ENCODE measurements around the gene DHX8. TPM values are rescaled to one million over a fixed set of nuclear protein-coding genes. Genes with fewer than 3 reads are reported as not detected.

DHX8 gene
- total and polyA plus RNA-seq, 10 of the 15 experiments (the other 5 are each of a cell fraction or from before 2014, with no cell fraction given) = 27.6 to 50.4 (median 35.7) TPM

DNA sequence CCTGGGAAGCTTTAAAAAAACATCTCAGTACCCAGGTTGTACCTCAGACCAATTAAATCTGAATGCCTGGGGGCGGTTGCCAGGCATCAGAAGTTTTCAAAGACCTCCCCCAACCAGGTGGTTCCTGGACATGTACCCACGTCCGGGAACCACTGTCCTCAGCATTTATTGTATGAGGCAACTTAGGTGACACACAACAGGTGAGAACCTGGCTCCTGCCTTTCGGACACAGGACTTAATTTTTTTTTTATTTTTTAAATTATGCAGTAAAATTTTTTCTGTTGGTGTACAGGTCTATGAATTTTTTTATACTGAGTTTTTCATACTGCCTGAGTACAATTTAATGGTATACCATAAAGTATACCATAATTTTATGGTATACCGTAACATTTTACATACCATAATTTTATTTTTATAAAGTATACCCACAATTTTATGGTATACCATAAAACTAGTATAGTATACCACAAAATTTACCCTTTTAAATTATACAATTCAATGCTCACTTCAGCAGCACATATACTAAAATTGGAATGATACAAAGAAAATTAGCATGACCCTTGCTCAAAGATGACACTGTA lies 38.7 kb upstream of the DHX8 start:
- DNase-seq (ENCODE audit: low read depth, low spot score) (no peak), FAIRE-seq (no peak), ATAC-seq (no peak)
- no peak overlapping the region for H3K4me2 ChIP-seq (ENCODE audit: control insufficient read depth, insufficient read depth)
- no peaks in the 10 kb centered on the region for H3K27me3 ChIP-seq (replicated peaks in 1 of 2; ENCODE audit: control insufficient read depth in 2 of 2, insufficient read depth in 2 of 2, low read length in 1 of 2)
- ChIA-PET POLR2A (no interaction called here), SMC1A (ENCODE audit: uncharacterized antibody, unreplicated experiment) (interaction anchor here (1.7 kb wide), 1 partner anchor 51 kb away, joined by 4 read pairs; no protein-coding TSS in a partner anchor), RAD21 (ENCODE audit: unreplicated experiment) (interaction anchor here (0.6 kb wide), 1 partner anchor 30 kb away, joined by 3 read pairs; no protein-coding TSS in a partner anchor), CTCF (no interaction called here)
- H3K36me3 ChIP-seq (ENCODE audit: control insufficient read depth in 2 of 2, insufficient read depth in 2 of 2, low read length in 1 of 2) = no peaks in the 10 kb centered on the region
- WGBS (ENCODE audit: insufficient coverage, insufficient replicate concordance, low lambda C conversion rate, missing lambda C conversion rate) = 14% methylated on average over 5 of the region's 5 CpGs
- H3K4me1 ChIP-seq (ENCODE audit: control insufficient read depth, insufficient read depth, low read length) = no peaks in the 10 kb centered on the region
- no peaks in the 10 kb centered on the region for H3K79me2 ChIP-seq (ENCODE audit: control insufficient read depth, insufficient read depth, low read length)
- H2AFZ ChIP-seq (ENCODE audit: control insufficient read depth, low read depth, low read length) = no peak overlapping the region
- H3K27ac ChIP-seq (ENCODE audit: control insufficient read depth, insufficient read depth) = no peak overlapping the region
- TF ChIP-seq ZNF217 (IDR thresholded peaks at IDR 0.05) (no peak), NR2C1 (IDR thresholded peaks at IDR 0.05) (no peak), MEF2A (IDR thresholded peaks at IDR 0.05; ENCODE audit: insufficient read depth, low read depth, low read length) (no peak), ZNF274 (IDR thresholded peaks at IDR 0.05; ENCODE audit: insufficient read depth, insufficient read length) (no peak), EP300 (IDR thresholded peaks at IDR 0.05; ENCODE audit: borderline replicate concordance in 1 of 2, control insufficient read depth in 1 of 2, low read depth in 2 of 2, low read length in 2 of 2) (no peak), MTA3 (IDR thresholded peaks at IDR 0.05; ENCODE audit: borderline replicate concordance, low read length) (no peak)
- no peaks in the 10 kb centered on the region for H3K9me3 ChIP-seq (replicated peaks; ENCODE audit: control insufficient read depth, insufficient read depth, low read length)
- BruUV-seq (replicated peaks) = no TSS peak
- no peak overlapping the region for H3K4me3 ChIP-seq
- H3K9ac ChIP-seq (ENCODE audit: control insufficient read depth, insufficient read depth, low read length) = no peak overlapping the region
- intact Hi-C loops (cut with micrococcal nuclease; ENCODE audit: unreplicated experiment) (no loop called here), in situ Hi-C loops (cut with MboI) (no loop called here)
- no peaks in the 10 kb centered on the region for H4K20me1 ChIP-seq (ENCODE audit: control insufficient read depth, insufficient read depth)

DNA sequence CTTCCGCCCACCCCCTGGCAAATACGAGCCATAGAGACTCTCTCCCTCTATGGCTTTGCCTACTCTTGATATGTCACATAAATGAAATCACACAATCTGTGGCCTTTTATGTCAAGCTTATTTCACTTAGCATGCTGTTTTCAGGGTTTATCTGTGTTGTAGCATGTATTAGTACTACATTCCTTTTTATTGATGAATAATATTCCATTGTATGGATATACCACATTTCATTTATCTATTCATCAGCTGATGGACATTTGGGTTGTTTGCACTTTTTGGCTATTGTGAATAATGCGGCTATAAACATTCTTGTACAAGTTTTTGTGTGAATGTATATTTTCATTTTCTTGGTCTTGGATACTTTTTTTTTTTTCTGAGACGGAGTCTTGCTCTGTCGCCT lies 37.0 kb upstream of the DHX8 start:
- RAD21 ChIA-PET (ENCODE audit: unreplicated experiment) = no interaction called here
- Histone ChIP-seq H3K4me3 (no peak overlapping the region), H3K9ac (ENCODE audit: control insufficient read depth, insufficient read depth, low read length) (no peak overlapping the region), H3K36me3 (ENCODE audit: control insufficient read depth in 2 of 2, insufficient read depth in 2 of 2, low read length in 1 of 2) (no peaks in the 10 kb centered on the region), H4K20me1 (ENCODE audit: control insufficient read depth, insufficient read depth) (no peaks in the 10 kb centered on the region), H3K27ac (ENCODE audit: control insufficient read depth, insufficient read depth) (no peak overlapping the region), H3K4me2 (ENCODE audit: control insufficient read depth, insufficient read depth) (no peak overlapping the region), H3K27me3 (replicated peaks in 1 of 2; ENCODE audit: control insufficient read depth in 2 of 2, insufficient read depth in 2 of 2, low read length in 1 of 2) (no peaks in the 10 kb centered on the region), H3K9me3 (replicated peaks; ENCODE audit: control insufficient read depth, insufficient read depth, low read length) (no peaks in the 10 kb centered on the region), H3K4me1 (ENCODE audit: control insufficient read depth, insufficient read depth, low read length) (no peaks in the 10 kb centered on the region), H3K79me2 (ENCODE audit: control insufficient read depth, insufficient read depth, low read length) (no peaks in the 10 kb centered on the region), H2AFZ (ENCODE audit: control insufficient read depth, low read depth, low read length) (no peak overlapping the region)
- in situ Hi-C loops (cut with MboI) (no loop called here), intact Hi-C loops (cut with micrococcal nuclease; ENCODE audit: unreplicated experiment) (no loop called here)
- SMC1A ChIA-PET (ENCODE audit: uncharacterized antibody, unreplicated experiment) = no interaction called here
- WGBS (ENCODE audit: insufficient coverage, insufficient replicate concordance, low lambda C conversion rate, missing lambda C conversion rate) = 44% methylated on average over 5 of the region's 5 CpGs
- FAIRE-seq (no peak), ATAC-seq (no peak), DNase-seq (ENCODE audit: low read depth, low spot score) (no peak)
- POLR2A ChIA-PET = no interaction called here
- CTCF ChIA-PET = interaction anchor here (1.6 kb wide), 1 partner anchor 53 kb away, joined by 4 read pairs; no protein-coding TSS in a partner anchor
- no TSS peak for BruUV-seq (replicated peaks)
- TF ChIP-seq, protein P1, sequence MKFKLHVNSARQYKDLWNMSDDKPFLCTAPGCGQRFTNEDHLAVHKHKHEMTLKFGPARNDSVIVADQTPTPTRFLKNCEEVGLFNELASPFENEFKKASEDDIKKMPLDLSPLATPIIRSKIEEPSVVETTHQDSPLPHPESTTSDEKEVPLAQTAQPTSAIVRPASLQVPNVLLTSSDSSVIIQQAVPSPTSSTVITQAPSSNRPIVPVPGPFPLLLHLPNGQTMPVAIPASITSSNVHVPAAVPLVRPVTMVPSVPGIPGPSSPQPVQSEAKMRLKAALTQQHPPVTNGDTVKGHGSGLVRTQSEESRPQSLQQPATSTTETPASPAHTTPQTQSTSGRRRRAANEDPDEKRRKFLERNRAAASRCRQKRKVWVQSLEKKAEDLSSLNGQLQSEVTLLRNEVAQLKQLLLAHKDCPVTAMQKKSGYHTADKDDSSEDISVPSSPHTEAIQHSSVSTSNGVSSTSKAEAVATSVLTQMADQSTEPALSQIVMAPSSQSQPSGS (IDR thresholded peaks at IDR 0.05; ENCODE audit: low read length) = no peak
- TF ChIP-seq SPI1 (IDR thresholded peaks at IDR 0.05; ENCODE audit: borderline replicate concordance, insufficient read depth, low read depth, low read length) (no peak), MXI1 (IDR thresholded peaks at IDR 0.05; ENCODE audit: low read depth, low read length) (no peak), FOXM1 (IDR thresholded peaks at IDR 0.05; ENCODE audit: low read depth, low read length) (no peak), NR2C2 (IDR thresholded peaks at IDR 0.05; ENCODE audit: borderline replicate concordance, control insufficient read depth, insufficient read length, low read depth) (no peak), ZNF384 (IDR thresholded peaks at IDR 0.05; ENCODE audit: borderline replicate concordance, low read depth, low read length) (no peak), YBX1 (IDR thresholded peaks at IDR 0.05) (no peak)
- TF ChIP-seq, protein P2, sequence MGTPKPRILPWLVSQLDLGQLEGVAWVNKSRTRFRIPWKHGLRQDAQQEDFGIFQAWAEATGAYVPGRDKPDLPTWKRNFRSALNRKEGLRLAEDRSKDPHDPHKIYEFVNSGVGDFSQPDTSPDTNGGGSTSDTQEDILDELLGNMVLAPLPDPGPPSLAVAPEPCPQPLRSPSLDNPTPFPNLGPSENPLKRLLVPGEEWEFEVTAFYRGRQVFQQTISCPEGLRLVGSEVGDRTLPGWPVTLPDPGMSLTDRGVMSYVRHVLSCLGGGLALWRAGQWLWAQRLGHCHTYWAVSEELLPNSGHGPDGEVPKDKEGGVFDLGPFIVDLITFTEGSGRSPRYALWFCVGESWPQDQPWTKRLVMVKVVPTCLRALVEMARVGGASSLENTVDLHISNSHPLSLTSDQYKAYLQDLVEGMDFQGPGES (IDR thresholded peaks at IDR 0.05) = no peak
- TF ChIP-seq, protein P3, sequence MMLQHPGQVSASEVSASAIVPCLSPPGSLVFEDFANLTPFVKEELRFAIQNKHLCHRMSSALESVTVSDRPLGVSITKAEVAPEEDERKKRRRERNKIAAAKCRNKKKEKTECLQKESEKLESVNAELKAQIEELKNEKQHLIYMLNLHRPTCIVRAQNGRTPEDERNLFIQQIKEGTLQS (IDR thresholded peaks at IDR 0.05; ENCODE audit: borderline replicate concordance, extremely low read depth, low read depth, low read length) = no peak
